Stimulated activated CD8-positive, alpha-beta memory T cell treated with anti-CD3 and anti-CD28 coated beads, Interleukin-4, amount 100 ng/mL, for 1 hour (primary cell): Measurements from ENCODE around the gene CNTNAP2.
"Not testable (repeated sequence)": the region's sequence is repeated elsewhere in the genome, so short reads cannot be mapped to it uniquely, and the experiment has no call there.

ENCODE experiments used
- DNase-seq, 2 donors: peaks; one replicate each; pipeline ENCODE4 v3.0.0-alpha.2; 2020; ENCODE audit warnings: low read depth in 2 of 2, low spot score in 1 of 2

Gene CNTNAP2

DNA sequence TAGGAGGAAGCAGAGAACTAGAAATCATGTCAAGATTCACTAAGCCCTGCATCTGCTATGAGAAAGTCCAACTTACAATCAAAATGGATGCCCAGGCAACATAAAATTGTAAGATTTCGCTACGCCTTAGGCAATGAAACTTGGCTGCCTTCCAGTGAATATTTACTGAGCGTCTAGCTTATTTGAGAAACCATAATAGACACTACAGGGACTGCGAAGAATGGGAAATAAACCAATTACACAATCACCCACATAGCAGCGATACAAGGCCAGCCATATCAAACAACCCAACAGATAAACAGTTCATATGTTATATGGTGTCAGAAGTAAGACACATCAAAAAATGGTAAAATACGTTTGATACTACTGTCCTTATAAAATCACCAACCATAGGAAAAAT is 1928.9 kb downstream of the CNTNAP2 start:
- DNase-seq: no peak

DNA sequence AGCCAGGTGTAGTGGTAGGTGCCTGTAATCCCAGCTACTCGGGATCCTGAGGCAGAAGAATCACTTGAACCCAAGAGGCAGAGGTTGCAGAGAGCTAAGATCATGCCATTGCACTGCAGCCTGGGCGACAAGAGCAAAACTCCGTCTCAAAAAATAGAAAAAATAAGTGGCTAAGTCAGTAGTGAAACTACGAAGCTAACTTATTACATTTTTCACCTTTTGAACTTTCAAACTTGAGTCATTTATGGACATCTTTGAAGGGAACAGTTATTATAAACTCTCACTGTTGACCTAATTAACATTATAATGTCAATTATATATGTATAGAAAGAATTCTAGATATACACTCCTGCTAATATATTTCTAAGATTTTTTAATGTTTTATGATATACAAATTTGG is 1932.5 kb downstream of the CNTNAP2 start:
- DNase-seq: no peak

- no peak for DNase-seq
Measured at GRCh38 chr7:148050492-148051158, 1934.0 kb downstream of the CNTNAP2 start.

- no peak for DNase-seq
Measured at GRCh38 chr7:148056406-148056805, 1939.8 kb downstream of the CNTNAP2 start.

- no peak for DNase-seq
Measured at GRCh38 chr7:148058092-148058491, 1941.5 kb downstream of the CNTNAP2 start.

DNA sequence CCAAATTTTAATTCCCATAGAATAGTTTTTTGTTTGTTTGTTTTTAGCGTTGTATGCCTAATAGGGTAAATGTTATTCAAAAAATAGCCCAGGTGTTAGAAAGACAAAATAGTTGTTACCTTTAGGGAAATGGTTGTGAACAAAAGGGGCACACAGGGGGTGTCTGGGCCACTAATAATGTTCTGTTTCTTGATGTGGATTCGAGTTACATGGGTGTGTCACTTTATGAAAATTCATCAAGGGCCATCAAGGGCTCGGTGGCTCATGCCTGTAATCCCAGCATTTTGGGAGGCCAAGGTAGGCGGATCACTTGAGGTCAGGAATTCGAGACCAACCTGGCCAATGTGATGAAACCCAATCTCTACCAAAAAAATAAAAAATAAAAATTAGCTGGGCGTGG is 1942.2 kb downstream of the CNTNAP2 start:
- no peak for DNase-seq

DNA sequence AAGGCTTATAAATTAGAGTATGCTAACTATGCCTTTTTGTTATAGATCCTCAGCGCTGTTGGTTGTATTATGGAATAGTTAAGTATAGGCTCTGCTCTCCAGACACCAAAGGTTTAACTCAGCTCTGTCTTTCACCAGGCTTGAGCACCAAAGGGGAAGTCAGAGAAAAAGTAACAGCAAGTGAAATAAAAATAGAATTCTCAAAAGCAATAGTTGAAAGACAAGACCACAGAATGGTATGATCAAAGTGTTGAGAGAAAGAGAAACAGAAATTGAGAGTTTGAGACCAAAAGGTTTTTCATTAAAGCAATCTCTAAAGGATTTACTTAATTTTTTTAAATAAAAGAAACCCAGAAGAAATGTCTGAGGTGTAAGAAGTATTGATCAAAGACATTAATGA is 1944.1 kb downstream of the CNTNAP2 start:
- no peak for DNase-seq

DNA sequence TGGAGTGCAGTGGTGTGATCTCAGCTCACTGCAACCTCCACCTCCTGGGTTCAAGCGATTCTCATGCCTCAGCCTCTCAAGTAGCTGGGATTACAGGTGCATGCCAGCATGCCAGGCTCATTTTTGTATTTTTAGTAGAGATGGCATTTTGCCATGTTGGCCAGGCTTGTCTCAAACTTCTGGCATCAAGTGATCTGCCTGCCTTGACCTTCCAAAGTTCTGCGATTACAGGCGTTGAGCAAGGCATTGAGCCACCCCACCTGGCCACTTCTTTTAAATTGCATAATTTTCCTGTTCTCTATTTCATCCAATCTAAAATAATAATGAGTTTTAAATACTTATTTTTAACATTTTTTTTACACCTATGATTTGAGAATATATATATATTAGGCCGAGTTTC is 1961.5 kb downstream of the CNTNAP2 start:
- not testable (repeated sequence) for DNase-seq

- no peak for DNase-seq
Measured at GRCh38 chr7:148079206-148080080, 1962.8 kb downstream of the CNTNAP2 start.

DNA sequence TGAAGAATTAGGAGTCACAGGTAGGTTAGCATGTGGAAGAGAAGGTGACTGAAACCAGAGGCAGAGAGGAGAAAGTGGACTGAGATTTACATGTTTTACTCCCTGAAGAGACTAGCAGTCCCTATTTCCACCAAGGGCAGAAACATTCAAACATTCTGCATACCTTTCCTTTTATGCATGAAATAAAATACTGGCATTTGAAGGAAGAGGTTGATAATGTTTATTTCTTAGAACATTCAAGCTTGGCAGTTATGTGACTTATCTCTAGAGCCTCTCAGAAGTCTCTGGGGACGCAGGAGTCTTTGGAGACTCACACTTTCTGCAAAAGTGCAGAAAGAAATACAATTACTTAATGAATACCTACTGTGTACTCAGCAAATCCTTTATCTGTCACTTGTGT is 1966.8 kb downstream of the CNTNAP2 start:
- no peak for DNase-seq

DNA sequence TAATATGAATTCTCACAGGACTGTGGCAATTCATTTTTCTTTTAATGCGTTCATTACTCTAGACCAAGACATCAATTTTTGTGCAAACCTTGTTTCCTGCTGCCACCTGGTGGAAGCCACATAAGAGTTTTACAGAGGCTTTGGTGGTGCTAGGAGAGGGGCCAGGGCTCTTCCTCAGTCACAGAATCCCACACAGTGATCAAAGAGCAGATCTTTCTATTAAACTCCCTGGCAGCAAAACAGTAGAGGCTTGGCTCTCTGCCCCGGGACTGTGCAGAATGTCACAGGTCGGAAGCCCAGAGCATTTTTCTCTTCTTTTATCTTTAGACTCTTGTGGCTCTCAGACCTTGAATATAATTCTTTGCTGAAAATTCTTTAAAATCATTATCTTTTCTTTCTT is 1967.5 kb downstream of the CNTNAP2 start:
- DNase-seq: no peak

GRCh38 chr7:148091882-148092281 is 1975.3 kb downstream of the CNTNAP2 start:
- no peak for DNase-seq

DNA sequence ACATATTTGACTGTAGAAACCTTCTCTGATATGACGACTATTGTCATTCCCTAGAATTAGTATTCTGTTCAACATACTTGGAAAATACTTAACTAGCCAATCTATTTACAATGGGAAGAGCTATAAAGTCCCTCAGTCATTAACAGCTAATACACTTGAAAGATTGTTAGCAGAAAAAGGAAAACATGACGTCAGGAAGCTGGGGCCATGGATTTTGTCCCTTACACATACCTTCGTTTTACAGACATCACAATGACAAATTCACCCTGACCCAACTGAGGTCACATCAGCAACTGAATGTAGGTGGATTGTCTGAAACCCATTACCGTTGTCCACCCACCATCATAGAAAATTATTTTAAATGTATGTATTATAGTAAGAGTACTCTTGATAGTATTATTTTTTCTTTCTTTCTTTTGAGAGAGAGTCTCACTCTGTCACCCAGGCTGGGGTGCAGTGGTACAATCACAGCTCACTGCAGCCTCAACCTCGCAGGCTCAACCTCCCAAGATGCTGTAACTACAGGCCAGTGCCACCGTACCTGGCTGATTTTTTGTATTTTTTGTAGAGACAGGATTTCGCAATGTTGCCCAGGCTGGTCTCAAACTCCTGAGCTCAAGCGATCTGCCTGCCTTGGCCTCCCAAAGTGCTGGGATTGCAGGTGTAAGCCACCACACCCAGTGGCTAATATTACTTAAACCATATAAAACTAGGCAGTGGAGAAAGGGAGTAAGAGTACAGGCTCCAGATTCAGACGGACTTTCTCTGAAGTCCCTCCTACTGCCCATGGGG is 1977.0 kb downstream of the CNTNAP2 start:
- DNase-seq: no peak

DNA sequence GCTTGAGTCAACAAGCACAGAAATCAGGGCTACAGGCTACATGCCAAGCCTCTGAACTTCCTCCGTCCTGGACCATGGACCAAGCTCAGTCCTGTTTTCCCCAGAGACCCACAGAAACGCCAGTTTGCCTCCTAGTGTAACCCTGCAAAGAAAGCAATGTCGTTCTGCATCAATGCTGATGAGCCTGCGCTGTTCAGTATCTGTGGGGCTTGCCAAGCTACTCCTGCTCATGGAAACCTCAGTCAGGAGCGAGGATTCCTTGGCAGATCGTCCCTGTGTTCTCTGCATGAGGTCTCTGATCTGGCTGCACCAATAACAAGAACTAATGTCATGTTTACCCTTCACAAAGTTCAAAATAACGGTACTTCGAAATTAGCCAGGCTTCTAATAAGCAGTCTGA is 1978.5 kb downstream of the CNTNAP2 start:
- DNase-seq: no peak

GRCh38 chr7:148104136-148104716 is 1987.6 kb downstream of the CNTNAP2 start:
- DNase-seq: no peak

DNA sequence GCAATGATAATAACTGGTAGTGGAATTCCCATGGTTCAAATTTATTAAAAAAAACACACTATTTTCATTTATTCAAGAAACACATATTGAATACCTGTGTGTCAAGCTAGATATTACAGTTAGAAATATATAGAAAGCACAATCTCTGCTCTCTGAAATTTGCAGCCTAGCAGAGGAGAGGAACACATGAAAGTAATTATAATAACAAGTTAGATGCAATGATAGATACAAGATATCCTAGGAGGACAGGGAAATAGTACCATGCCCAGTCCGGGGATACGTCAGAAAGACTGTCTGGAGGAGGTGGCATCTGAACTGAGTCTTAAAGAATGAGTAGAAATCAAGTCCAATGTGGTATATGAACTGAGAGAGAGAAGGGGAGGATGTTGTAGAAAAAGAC is 1988.3 kb downstream of the CNTNAP2 start:
- no peak for DNase-seq

DNA sequence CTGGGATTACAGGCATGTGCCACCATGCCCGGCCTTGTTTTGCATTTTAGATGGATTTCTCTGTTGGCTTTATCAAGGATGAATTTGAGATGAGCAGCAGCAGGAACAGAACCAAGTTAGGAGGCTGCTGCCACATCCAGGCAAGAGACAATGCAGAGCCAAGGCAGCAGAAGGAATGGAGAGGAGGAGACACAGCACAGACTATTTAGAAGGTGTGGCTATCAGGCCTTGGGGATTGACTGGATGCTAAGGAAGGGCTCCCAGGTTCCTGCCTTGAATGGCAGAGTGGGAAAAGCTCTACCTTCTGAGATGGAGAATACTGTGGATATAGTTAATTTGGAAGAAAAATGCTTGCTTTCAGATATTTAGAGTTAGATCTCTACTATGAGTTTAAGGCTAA is 1989.3 kb downstream of the CNTNAP2 start:
- DNase-seq: no peak

- DNase-seq: no peak
Measured at GRCh38 chr7:148107443-148108127, 1991.0 kb downstream of the CNTNAP2 start.

- DNase-seq: no peak
Measured at GRCh38 chr7:148108381-148108780, 1991.8 kb downstream of the CNTNAP2 start.

- no peak for DNase-seq
Measured at GRCh38 chr7:148110097-148110868, 1993.7 kb downstream of the CNTNAP2 start.
